ENCODE data around the gene EMP3.
"Not testable (repeated sequence)": the region's sequence is repeated elsewhere in the genome, so short reads cannot be mapped to it uniquely, and the experiment has no call there.

The EMP3 gene

GRCh38 chr19:48317708-48317960, 7.7 kb upstream of the EMP3 start:
- not testable (repeated sequence) for DNase-seq (ENCODE audit: low spot score)

- no peak for DNase-seq (ENCODE audit: low spot score)
Observed at GRCh38 chr19:48318286-48318987, 6.9 kb upstream of the EMP3 start.

GRCh38 chr19:48319647-48320541, 5.5 kb upstream of the EMP3 start:
- peak; percentile 58 for DNase-seq (ENCODE audit: low spot score)

GRCh38 chr19:48321372-48321621, 4.1 kb upstream of the EMP3 start:
- DNase-seq (ENCODE audit: low spot score) = peak; percentile 88

GRCh38 chr19:48321622-48322591, 3.4 kb upstream of the EMP3 start:
- DNase-seq (ENCODE audit: low spot score) = peak; percentile 86

- DNase-seq (ENCODE audit: low spot score) = no peak
Observed at GRCh38 chr19:48329167-48329891, 4.0 kb downstream of the EMP3 start.

- DNase-seq (ENCODE audit: low spot score) = peak; percentile 88
Observed at GRCh38 chr19:48330012-48330681, 4.8 kb downstream of the EMP3 start.

GRCh38 chr19:48332351-48332661, 7.0 kb downstream of the EMP3 start:
- no peak for DNase-seq (ENCODE audit: low spot score)

GRCh38 chr19:48332662-48333466, 7.5 kb downstream of the EMP3 start:
- DNase-seq (ENCODE audit: low spot score) = peak; percentile 96

- peak; percentile 79 for DNase-seq (ENCODE audit: low spot score)
Observed at GRCh38 chr19:48333467-48334384, 8.4 kb downstream of the EMP3 start.

GRCh38 chr19:48338253-48338755, 13.0 kb downstream of the EMP3 start:
- DNase-seq (ENCODE audit: low spot score) = no peak

- DNase-seq (ENCODE audit: low spot score) = no peak
Observed at GRCh38 chr19:48338802-48339503, 13.6 kb downstream of the EMP3 start.

- DNase-seq (ENCODE audit: low spot score) = no peak
Observed at GRCh38 chr19:48340995-48341394, 15.6 kb downstream of the EMP3 start.

GRCh38 chr19:48341515-48342413, 16.4 kb downstream of the EMP3 start:
- DNase-seq (ENCODE audit: low spot score) = no peak

GRCh38 chr19:48342414-48342738, 17.0 kb downstream of the EMP3 start:
- no peak for DNase-seq (ENCODE audit: low spot score)

GRCh38 chr19:48342841-48343540, 17.6 kb downstream of the EMP3 start:
- DNase-seq (ENCODE audit: low spot score) = no peak

- no peak for DNase-seq (ENCODE audit: low spot score)
Observed at GRCh38 chr19:48344892-48345291, 19.5 kb downstream of the EMP3 start.

Measured in SK-N-DZ (cell line).